NCI-H2081 (cell line): ENCODE measurements around the gene CSMD2.
"Not testable (repeated sequence)": the region's sequence is repeated elsewhere in the genome, so short reads cannot be mapped to it uniquely, and the experiment has no call there.

ENCODE experiments used
- DNase-seq, 2 experiments: peaks; one replicate each; lab custom pipeline; 2025; lab: John Stamatoyannopoulos, UW

CSMD2 gene

GRCh38 chr1:33548319-33548718, 616.7 kb downstream of the CSMD2 start:
- DNase-seq = no peak

GRCh38 chr1:33547576-33547975, 617.5 kb downstream of the CSMD2 start:
- no peak for DNase-seq

GRCh38 chr1:33541966-33542365, 623.1 kb downstream of the CSMD2 start:
- no peak for DNase-seq

- no peak for DNase-seq
Observed at GRCh38 chr1:33537885-33538284, 627.1 kb downstream of the CSMD2 start.

GRCh38 chr1:33535334-33535733, 629.7 kb downstream of the CSMD2 start:
- DNase-seq = no peak

- no peak for DNase-seq
Observed at GRCh38 chr1:33532936-33533335, 632.1 kb downstream of the CSMD2 start.

GRCh38 chr1:33532250-33532649, 632.8 kb downstream of the CSMD2 start:
- no peak for DNase-seq

- DNase-seq = no peak
Observed at GRCh38 chr1:33529957-33530356, 635.1 kb downstream of the CSMD2 start.

- no peak for DNase-seq
Observed at GRCh38 chr1:33527934-33528333, 637.1 kb downstream of the CSMD2 start.

- DNase-seq = no peak
Observed at GRCh38 chr1:33524586-33524985, 640.4 kb downstream of the CSMD2 start.

- no peak for DNase-seq
Observed at GRCh38 chr1:33519240-33519884, 645.7 kb downstream of the CSMD2 start.

GRCh38 chr1:33517596-33518250, 647.3 kb downstream of the CSMD2 start:
- no peak for DNase-seq

- DNase-seq = no peak
Observed at GRCh38 chr1:33516891-33517567, 648.0 kb downstream of the CSMD2 start.

GRCh38 chr1:33516428-33516827, 648.6 kb downstream of the CSMD2 start:
- DNase-seq = no peak

GRCh38 chr1:33515607-33516006, 649.4 kb downstream of the CSMD2 start:
- DNase-seq = no peak

- no peak for DNase-seq
Observed at GRCh38 chr1:33515112-33515511, 649.9 kb downstream of the CSMD2 start.

- no peak for DNase-seq
Observed at GRCh38 chr1:33512226-33513011, 652.6 kb downstream of the CSMD2 start.

GRCh38 chr1:33509276-33509675, 655.8 kb downstream of the CSMD2 start:
- not testable (repeated sequence) for DNase-seq

GRCh38 chr1:33508151-33508550, 656.9 kb downstream of the CSMD2 start:
- no peak for DNase-seq

GRCh38 chr1:33507661-33508060, 657.4 kb downstream of the CSMD2 start:
- no peak for DNase-seq

GRCh38 chr1:33503506-33503905, 661.5 kb downstream of the CSMD2 start:
- no peak for DNase-seq

- no peak for DNase-seq
Observed at GRCh38 chr1:33502726-33503125, 662.3 kb downstream of the CSMD2 start.

GRCh38 chr1:33501774-33502173, 663.3 kb downstream of the CSMD2 start:
- no peak for DNase-seq
